Activated CD8-positive, alpha-beta T cell treated with anti-CD3 and anti-CD28 coated beads for 36 hours (primary cell): ENCODE data around the gene APPL2. TPM values are rescaled to one million over a fixed set of nuclear protein-coding genes. Genes with fewer than 3 reads are reported as not detected.
"Not testable (repeated sequence)": the region's sequence is repeated elsewhere in the genome, so short reads cannot be mapped to it uniquely, and the experiment has no call there.

Experiments used
- ATAC-seq: fragments of 200-7000 bp; cut with Tn5 transposase; one replicate; pipeline ENCODE4 v1.10.0; 2021; ENCODE audit warnings: mild to moderate bottlenecking, moderate library complexity
- CTCF ChIA-PET: fragments of 350-600 bp; sonication (Branson Sonifier 250); formaldehyde crosslinking; loops from one replicate; lab custom pipeline; 2021; ENCODE audit warnings: antibody characterized with exemption; lab: Charles Lee
- POLR2A ChIA-PET: fragments of 350-600 bp; sonication (Branson Sonifier 250); formaldehyde crosslinking; loops from one replicate; lab custom pipeline; 2021; ENCODE audit warnings: antibody characterized with exemption; lab: Charles Lee
- DNase-seq: peaks from one replicate; pipeline ENCODE4 v3.0.0-alpha.2; 2020
- H3K27ac Mint-ChIP-seq: one replicate; pipeline ENCODE4 v1.8.0; 2021; ENCODE audit warnings: mild to moderate bottlenecking, mixed read lengths
- H3K27me3 Mint-ChIP-seq: one replicate; pipeline ENCODE4 v1.8.0; 2021; ENCODE audit warnings: mixed read lengths
- H3K36me3 Mint-ChIP-seq: one replicate; pipeline ENCODE4 v1.8.0; 2021; ENCODE audit warnings: low read depth, mixed read lengths
- H3K4me1 Mint-ChIP-seq: one replicate; pipeline ENCODE4 v1.8.0; 2021; ENCODE audit warnings: low read depth, mixed read lengths
- H3K4me3 Mint-ChIP-seq: one replicate; pipeline ENCODE4 v1.8.0; 2021; ENCODE audit warnings: mild to moderate bottlenecking, moderate library complexity, mixed read lengths
- H3K9me3 Mint-ChIP-seq: one replicate; pipeline ENCODE4 v1.8.0; 2021; ENCODE audit warnings: mixed read lengths
- intact Hi-C: fragments of 100-400 bp; cut with micrococcal nuclease; formaldehyde crosslinking; loops from one replicate; pipeline ENCODE4 v1.10.0; 2022
- total RNA-seq, 2 experiments: library from RNA; stranded (reverse); gene quantifications; one replicate each; pipeline ENCODE4 v1.2.3, GENCODE V29; 2021
- TF ChIP-seq, protein P1 (sequence below): fragments of 200-600 bp; IDR thresholded peaks from one replicate; pipeline ENCODE4 v1.8.0; 2022; ENCODE audit warnings: antibody characterized with exemption, mild to moderate bottlenecking

Gene APPL2
- total RNA-seq, 2 experiments from 2014 or later, result 14.5 to 15.8 TPM

- ATAC-seq, result no peak
- Mint-ChIP-seq H3K36me3 (no peaks in the 10 kb centered on the region), H3K4me3 (no peak overlapping the region), H3K4me1 (peaks cover 7% of the 10 kb centered on the region), H3K27me3 (no peaks in the 10 kb centered on the region), H3K9me3 (no peaks in the 10 kb centered on the region), H3K27ac (no peak overlapping the region)
- ChIA-PET POLR2A (no interaction called here), CTCF (no interaction called here)
- no peak for DNase-seq
- TF ChIP-seq, protein P1, sequence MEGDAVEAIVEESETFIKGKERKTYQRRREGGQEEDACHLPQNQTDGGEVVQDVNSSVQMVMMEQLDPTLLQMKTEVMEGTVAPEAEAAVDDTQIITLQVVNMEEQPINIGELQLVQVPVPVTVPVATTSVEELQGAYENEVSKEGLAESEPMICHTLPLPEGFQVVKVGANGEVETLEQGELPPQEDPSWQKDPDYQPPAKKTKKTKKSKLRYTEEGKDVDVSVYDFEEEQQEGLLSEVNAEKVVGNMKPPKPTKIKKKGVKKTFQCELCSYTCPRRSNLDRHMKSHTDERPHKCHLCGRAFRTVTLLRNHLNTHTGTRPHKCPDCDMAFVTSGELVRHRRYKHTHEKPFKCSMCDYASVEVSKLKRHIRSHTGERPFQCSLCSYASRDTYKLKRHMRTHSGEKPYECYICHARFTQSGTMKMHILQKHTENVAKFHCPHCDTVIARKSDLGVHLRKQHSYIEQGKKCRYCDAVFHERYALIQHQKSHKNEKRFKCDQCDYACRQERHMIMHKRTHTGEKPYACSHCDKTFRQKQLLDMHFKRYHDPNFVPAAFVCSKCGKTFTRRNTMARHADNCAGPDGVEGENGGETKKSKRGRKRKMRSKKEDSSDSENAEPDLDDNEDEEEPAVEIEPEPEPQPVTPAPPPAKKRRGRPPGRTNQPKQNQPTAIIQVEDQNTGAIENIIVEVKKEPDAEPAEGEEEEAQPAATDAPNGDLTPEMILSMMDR, result no peak
- intact Hi-C loops, result no loop called here
These were observed 16.9 kb upstream of the APPL2 start for GRCh38 chr12:105252901-105253300.

- intact Hi-C loops, H3K36me3 Mint-ChIP-seq, H3K9me3 Mint-ChIP-seq, DNase-seq, H3K27me3 Mint-ChIP-seq, POLR2A ChIA-PET, H3K27ac Mint-ChIP-seq, H3K4me3 Mint-ChIP-seq, H3K4me1 Mint-ChIP-seq, ATAC-seq, CTCF ChIA-PET: not testable (repeated sequence)
These were observed 9.9 kb upstream of the APPL2 start for GRCh38 chr12:105245776-105246427.

GRCh38 chr12:105245291-105245690 lies 9.3 kb upstream of the APPL2 start:
- POLR2A ChIA-PET, result no interaction called here
- no peaks in the 10 kb centered on the region for H3K4me1 Mint-ChIP-seq
- no peaks in the 10 kb centered on the region for H3K9me3 Mint-ChIP-seq

DNA sequence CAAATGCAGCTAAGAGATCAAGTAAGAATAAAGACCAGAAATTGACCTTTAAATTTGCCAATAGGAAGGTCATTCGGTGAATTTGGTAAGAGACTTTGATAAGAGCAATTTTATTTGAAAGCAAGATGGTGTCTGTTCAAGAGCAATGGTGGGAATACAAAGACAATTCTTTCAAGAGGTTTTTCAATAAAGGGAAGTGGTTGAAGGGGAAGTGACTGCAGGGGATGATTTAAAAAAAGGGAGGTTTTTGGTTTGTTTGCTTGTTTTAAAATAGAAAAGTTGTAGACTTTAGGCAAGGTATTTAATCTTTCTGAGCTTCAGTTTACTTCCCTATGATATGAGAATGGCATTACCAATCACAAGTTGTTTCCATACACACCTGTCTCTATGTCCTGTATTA lies 4.3 kb upstream of the APPL2 start:
- no peak for ATAC-seq
- intact Hi-C loops, result no loop called here

More at GRCh38 chr12:105245291-105245690, 9.3 kb upstream of the APPL2 start:
- Mint-ChIP-seq H3K36me3 (no peaks in the 10 kb centered on the region), H3K27me3 (peaks cover 5% of the 10 kb centered on the region), H3K27ac (no peak overlapping the region), H3K4me3 (no peak overlapping the region)
- CTCF ChIA-PET, result no interaction called here
- intact Hi-C loops, result no loop called here
- TF ChIP-seq, protein P1, result no peak
- ATAC-seq (no peak), DNase-seq (no peak)

DNA sequence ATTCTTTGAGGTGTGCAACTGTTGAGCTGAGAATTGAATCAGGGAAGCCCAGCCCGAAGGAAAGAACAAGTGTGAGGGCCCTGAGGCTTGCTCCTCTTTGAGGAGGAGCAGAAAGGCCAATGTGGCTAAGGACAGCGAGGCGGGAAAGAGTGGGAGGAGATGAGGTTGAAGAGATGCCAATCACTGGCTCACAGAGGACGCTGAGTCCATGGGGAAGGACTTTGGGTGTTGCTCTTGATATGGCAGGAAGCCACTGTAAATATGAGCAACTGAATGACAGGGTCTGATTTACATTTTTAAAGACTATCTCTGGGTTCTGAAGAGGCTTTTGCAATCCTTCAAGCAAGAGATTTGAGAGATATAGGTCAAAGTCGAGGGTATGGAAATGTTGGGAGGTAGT lies 3.3 kb upstream of the APPL2 start:
- Mint-ChIP-seq H3K4me1 (peaks cover 16% of the 10 kb centered on the region), H3K36me3 (peaks cover 2% of the 10 kb centered on the region), H3K9me3 (no peaks in the 10 kb centered on the region), H3K4me3 (no peak overlapping the region), H3K27me3 (peaks cover 2% of the 10 kb centered on the region), H3K27ac (no peak overlapping the region)
- POLR2A ChIA-PET, result interaction anchor here (1.5 kb wide), 1 partner anchor 118 kb away, joined by 3 read pairs; no protein-coding TSS in a partner anchor
- no peak for DNase-seq
- TF ChIP-seq, protein P1, result no peak
- CTCF ChIA-PET, result interaction anchor here (1.1 kb wide), 1 partner anchor 136 kb away, joined by 3 read pairs; no protein-coding TSS in a partner anchor
- ATAC-seq, result no peak
- intact Hi-C loops, result loop anchor here (5.0 kb wide), 1 partner anchor 132 kb away; the partner anchor contains the start of gene WASHC4

More for the DNA sequence above, 4.3 kb upstream of the APPL2 start:
- no peak overlapping the region for H3K4me3 Mint-ChIP-seq
- TF ChIP-seq, protein P1, result no peak
- no peak for DNase-seq
- no peaks in the 10 kb centered on the region for H3K9me3 Mint-ChIP-seq
- ChIA-PET CTCF (interaction anchor here (1.1 kb wide), 1 partner anchor 135 kb away, joined by 3 read pairs; no protein-coding TSS in a partner anchor), POLR2A (no interaction called here)
- no peak overlapping the region for H3K27ac Mint-ChIP-seq
- peaks cover 6% of the 10 kb centered on the region for H3K4me1 Mint-ChIP-seq
- H3K36me3 Mint-ChIP-seq, result peaks cover 2% of the 10 kb centered on the region
- H3K27me3 Mint-ChIP-seq, result peaks cover 3% of the 10 kb centered on the region
